Adrenal gland (tissue), 5 donors: ENCODE measurements around the gene ATP2C1.

Experiments
- CTCF ChIP-seq, 6 experiments: fragments of 450-650 bp in 4 of 6; fragments of 200-600 bp in 2 of 6; sonication (generic) in 1 of 6; IDR thresholded peaks; 1 replicate in 5 of 6; 2 replicates in 1 of 6; pipeline versions ENCODE4 v1.5.1 to v1.8.0; 2016 to 2021; ENCODE audit warnings: antibody characterized with exemption in 6 of 6, mild to moderate bottlenecking in 2 of 6, moderate library complexity in 1 of 6
- POLR2A ChIP-seq, 2 donors: fragments of 450-650 bp; IDR thresholded peaks; one replicate each; pipeline ENCODE4 v1.6.1; 2017; ENCODE audit warnings: antibody characterized with exemption in 2 of 2, mild to moderate bottlenecking in 2 of 2, moderate library complexity in 1 of 2
- donor health status: DM: no; HTN: no; CAD: no.

- TF ChIP-seq CTCF (IDR thresholded peaks at IDR 0.05) (no peak), POLR2A (IDR thresholded peaks at IDR 0.05) (no peak)
Measured at GRCh38 chr3:130918328-130918727, 24.4 kb downstream of the ATP2C1 start.
